HG03354 (cell line): Measurements from ENCODE around the gene DCANP1.

ENCODE experiments used
- ATAC-seq: cut with Tn5 transposase; IDR thresholded peaks from one replicate; pipeline ENCODE4 v1.9.1; 2021; ENCODE audit warnings: mild to moderate bottlenecking; ENCODE audit not compliant: unreplicated experiment, poor library complexity, severe bottlenecking

The DCANP1 gene

GRCh38 chr5:135481909-135482311 is 34.8 kb upstream of the DCANP1 start:
- no peak for ATAC-seq

- no peak for ATAC-seq
Observed at GRCh38 chr5:135481387-135481786, 34.2 kb upstream of the DCANP1 start.

- ATAC-seq: no peak
Observed at GRCh38 chr5:135480511-135480910, 33.4 kb upstream of the DCANP1 start.

GRCh38 chr5:135478938-135479337 is 31.8 kb upstream of the DCANP1 start:
- no peak for ATAC-seq

GRCh38 chr5:135477613-135478066 is 30.5 kb upstream of the DCANP1 start:
- ATAC-seq: no peak

- no peak for ATAC-seq
Observed at GRCh38 chr5:135476615-135477581, 29.8 kb upstream of the DCANP1 start.

GRCh38 chr5:135473956-135474670 is 27.0 kb upstream of the DCANP1 start:
- no peak for ATAC-seq

- ATAC-seq: no peak
Observed at GRCh38 chr5:135472141-135472540, 25.0 kb upstream of the DCANP1 start.

GRCh38 chr5:135471726-135472125 is 24.6 kb upstream of the DCANP1 start:
- no peak for ATAC-seq

- ATAC-seq: no peak
Observed at GRCh38 chr5:135469911-135470310, 22.8 kb upstream of the DCANP1 start.

- no peak for ATAC-seq
Observed at GRCh38 chr5:135468541-135468940, 21.4 kb upstream of the DCANP1 start.

GRCh38 chr5:135467871-135468485 is 20.8 kb upstream of the DCANP1 start:
- ATAC-seq: no peak

- no peak for ATAC-seq
Observed at GRCh38 chr5:135467051-135467625, 20.0 kb upstream of the DCANP1 start.

- ATAC-seq: no peak
Observed at GRCh38 chr5:135466178-135467050, 19.3 kb upstream of the DCANP1 start.

GRCh38 chr5:135465391-135466122 is 18.4 kb upstream of the DCANP1 start:
- no peak for ATAC-seq

- ATAC-seq: peak; percentile 63
Observed at GRCh38 chr5:135462304-135462703, 15.2 kb upstream of the DCANP1 start.

GRCh38 chr5:135461481-135462151 is 14.5 kb upstream of the DCANP1 start:
- no peak for ATAC-seq
